ENCODE measurements around the gene PGRMC2.

PGRMC2 gene

GRCh38 chr4:128320656-128321055 is 33.0 kb upstream of the PGRMC2 start:
- Histone ChIP-seq H3K36me3 (ENCODE audit: control insufficient read depth in 2 of 2, insufficient read depth in 2 of 2, low read length in 2 of 2) (peaks cover 0 to 2% of the 10 kb centered on the region in 2 donors), H3K27me3 (ENCODE audit: control insufficient read depth in 1 of 2, insufficient read depth in 2 of 2, low read length in 2 of 2) (no peaks in the 10 kb centered on the region), H3K27ac (ENCODE audit: low read length) (no peak overlapping the region), H3K9me3 (ENCODE audit: control insufficient read depth in 2 of 2, low read length in 2 of 2) (no peaks in the 10 kb centered on the region), H3K4me1 (ENCODE audit: control insufficient read depth, insufficient read depth, low read length) (no peaks in the 10 kb centered on the region), H3K9ac (ENCODE audit: low read length in 2 of 2) (no peak overlapping the region), H3K4me3 (ENCODE audit: low read length in 2 of 2) (no peak overlapping the region)

GRCh38 chr4:128315756-128316520 is 28.3 kb upstream of the PGRMC2 start:
- Histone ChIP-seq H3K9me3 (ENCODE audit: control insufficient read depth in 2 of 2, low read length in 2 of 2) (no peaks in the 10 kb centered on the region), H3K27ac (ENCODE audit: low read length) (no peak overlapping the region), H3K36me3 (ENCODE audit: control insufficient read depth in 2 of 2, insufficient read depth in 2 of 2, low read length in 2 of 2) (no peaks in the 10 kb centered on the region), H3K27me3 (ENCODE audit: control insufficient read depth in 1 of 2, insufficient read depth in 2 of 2, low read length in 2 of 2) (no peaks in the 10 kb centered on the region), H3K4me1 (ENCODE audit: control insufficient read depth, insufficient read depth, low read length) (no peaks in the 10 kb centered on the region), H3K9ac (ENCODE audit: low read length in 2 of 2) (no peak overlapping the region), H3K4me3 (ENCODE audit: low read length in 2 of 2) (no peak overlapping the region)

- H3K27me3 ChIP-seq (ENCODE audit: control insufficient read depth in 1 of 2, insufficient read depth in 2 of 2, low read length in 2 of 2) = no peaks in the 10 kb centered on the region
- no peaks in the 10 kb centered on the region for H3K4me1 ChIP-seq (ENCODE audit: control insufficient read depth, insufficient read depth, low read length)
Observed at GRCh38 chr4:128311659-128312403, 24.2 kb upstream of the PGRMC2 start.

GRCh38 chr4:128310266-128310697 is 22.7 kb upstream of the PGRMC2 start:
- Histone ChIP-seq H3K9me3 (ENCODE audit: control insufficient read depth in 2 of 2, low read length in 2 of 2) (no peaks in the 10 kb centered on the region), H3K36me3 (ENCODE audit: control insufficient read depth in 2 of 2, insufficient read depth in 2 of 2, low read length in 2 of 2) (no peaks in the 10 kb centered on the region), H3K27ac (ENCODE audit: low read length) (no peak overlapping the region), H3K9ac (ENCODE audit: low read length in 2 of 2) (no peak overlapping the region), H3K27me3 (ENCODE audit: control insufficient read depth in 1 of 2, insufficient read depth in 2 of 2, low read length in 2 of 2) (no peaks in the 10 kb centered on the region), H3K4me3 (ENCODE audit: low read length in 2 of 2) (no peak overlapping the region), H3K4me1 (ENCODE audit: control insufficient read depth, insufficient read depth, low read length) (no peaks in the 10 kb centered on the region)

More at GRCh38 chr4:128311659-128312403, 24.2 kb upstream of the PGRMC2 start:
- Histone ChIP-seq H3K36me3 (ENCODE audit: control insufficient read depth in 2 of 2, insufficient read depth in 2 of 2, low read length in 2 of 2) (no peaks in the 10 kb centered on the region), H3K4me3 (ENCODE audit: low read length in 2 of 2) (no peak overlapping the region), H3K9me3 (ENCODE audit: control insufficient read depth in 2 of 2, low read length in 2 of 2) (no peaks in the 10 kb centered on the region), H3K9ac (ENCODE audit: low read length in 2 of 2) (no peak overlapping the region), H3K27ac (ENCODE audit: low read length) (no peak overlapping the region)

GRCh38 chr4:128309585-128309984 is 22.0 kb upstream of the PGRMC2 start:
- H3K4me1 ChIP-seq (ENCODE audit: control insufficient read depth, insufficient read depth, low read length) = no peaks in the 10 kb centered on the region
- no peak overlapping the region for H3K27ac ChIP-seq (ENCODE audit: low read length)
- no peak overlapping the region for H3K9ac ChIP-seq (ENCODE audit: low read length in 2 of 2)
- H3K9me3 ChIP-seq (ENCODE audit: control insufficient read depth in 2 of 2, low read length in 2 of 2) = no peaks in the 10 kb centered on the region
- H3K36me3 ChIP-seq (ENCODE audit: control insufficient read depth in 2 of 2, insufficient read depth in 2 of 2, low read length in 2 of 2) = peaks cover 0 to 3% of the 10 kb centered on the region in 2 donors
- H3K27me3 ChIP-seq (ENCODE audit: control insufficient read depth in 1 of 2, insufficient read depth in 2 of 2, low read length in 2 of 2) = no peaks in the 10 kb centered on the region
- no peak overlapping the region for H3K4me3 ChIP-seq (ENCODE audit: low read length in 2 of 2)

GRCh38 chr4:128308986-128309385 is 21.4 kb upstream of the PGRMC2 start:
- Histone ChIP-seq H3K9ac (ENCODE audit: low read length in 2 of 2) (no peak overlapping the region), H3K4me3 (ENCODE audit: low read length in 2 of 2) (no peak overlapping the region), H3K4me1 (ENCODE audit: control insufficient read depth, insufficient read depth, low read length) (no peaks in the 10 kb centered on the region), H3K27ac (ENCODE audit: low read length) (no peak overlapping the region), H3K36me3 (ENCODE audit: control insufficient read depth in 2 of 2, insufficient read depth in 2 of 2, low read length in 2 of 2) (peaks cover 0 to 3% of the 10 kb centered on the region in 2 donors), H3K9me3 (ENCODE audit: control insufficient read depth in 2 of 2, low read length in 2 of 2) (no peaks in the 10 kb centered on the region), H3K27me3 (ENCODE audit: control insufficient read depth in 1 of 2, insufficient read depth in 2 of 2, low read length in 2 of 2) (no peaks in the 10 kb centered on the region)

GRCh38 chr4:128307123-128307571 is 19.5 kb upstream of the PGRMC2 start:
- H3K9me3 ChIP-seq (ENCODE audit: control insufficient read depth in 2 of 2, low read length in 2 of 2) = no peaks in the 10 kb centered on the region
- no peaks in the 10 kb centered on the region for H3K27me3 ChIP-seq (ENCODE audit: control insufficient read depth in 1 of 2, insufficient read depth in 2 of 2, low read length in 2 of 2)
- no peak overlapping the region for H3K27ac ChIP-seq (ENCODE audit: low read length)
- H3K4me1 ChIP-seq (ENCODE audit: control insufficient read depth, insufficient read depth, low read length) = no peaks in the 10 kb centered on the region
- H3K4me3 ChIP-seq (ENCODE audit: low read length in 2 of 2) = no peak overlapping the region
- H3K9ac ChIP-seq (ENCODE audit: low read length in 2 of 2) = no peak overlapping the region
- H3K36me3 ChIP-seq (ENCODE audit: control insufficient read depth in 2 of 2, insufficient read depth in 2 of 2, low read length in 2 of 2) = peaks cover 0 to 3% of the 10 kb centered on the region in 2 donors

GRCh38 chr4:128305942-128306341 is 18.3 kb upstream of the PGRMC2 start:
- Histone ChIP-seq H3K4me1 (ENCODE audit: control insufficient read depth, insufficient read depth, low read length) (no peaks in the 10 kb centered on the region), H3K27ac (ENCODE audit: low read length) (no peak overlapping the region), H3K27me3 (ENCODE audit: control insufficient read depth in 1 of 2, insufficient read depth in 2 of 2, low read length in 2 of 2) (no peaks in the 10 kb centered on the region), H3K36me3 (ENCODE audit: control insufficient read depth in 2 of 2, insufficient read depth in 2 of 2, low read length in 2 of 2) (peaks cover 0 to 3% of the 10 kb centered on the region in 2 donors), H3K4me3 (ENCODE audit: low read length in 2 of 2) (no peak overlapping the region), H3K9ac (ENCODE audit: low read length in 2 of 2) (no peak overlapping the region), H3K9me3 (ENCODE audit: control insufficient read depth in 2 of 2, low read length in 2 of 2) (no peaks in the 10 kb centered on the region)

- H3K9ac ChIP-seq (ENCODE audit: low read length in 2 of 2) = no peak overlapping the region
- H3K9me3 ChIP-seq (ENCODE audit: control insufficient read depth in 2 of 2, low read length in 2 of 2) = no peaks in the 10 kb centered on the region
- peaks cover 0 to 3% of the 10 kb centered on the region in 2 donors for H3K36me3 ChIP-seq (ENCODE audit: control insufficient read depth in 2 of 2, insufficient read depth in 2 of 2, low read length in 2 of 2)
- no peak overlapping the region for H3K27ac ChIP-seq (ENCODE audit: low read length)
- H3K4me1 ChIP-seq (ENCODE audit: control insufficient read depth, insufficient read depth, low read length) = no peaks in the 10 kb centered on the region
- H3K4me3 ChIP-seq (ENCODE audit: low read length in 2 of 2) = no peak overlapping the region
- no peaks in the 10 kb centered on the region for H3K27me3 ChIP-seq (ENCODE audit: control insufficient read depth in 1 of 2, insufficient read depth in 2 of 2, low read length in 2 of 2)
Observed at GRCh38 chr4:128303986-128304385, 16.4 kb upstream of the PGRMC2 start.

- Histone ChIP-seq H3K36me3 (ENCODE audit: control insufficient read depth in 2 of 2, insufficient read depth in 2 of 2, low read length in 2 of 2) (peaks cover 0 to 3% of the 10 kb centered on the region in 2 donors), H3K4me3 (ENCODE audit: low read length in 2 of 2) (no peak overlapping the region), H3K9ac (ENCODE audit: low read length in 2 of 2) (no peak overlapping the region), H3K4me1 (ENCODE audit: control insufficient read depth, insufficient read depth, low read length) (no peaks in the 10 kb centered on the region), H3K9me3 (ENCODE audit: control insufficient read depth in 2 of 2, low read length in 2 of 2) (no peaks in the 10 kb centered on the region), H3K27me3 (ENCODE audit: control insufficient read depth in 1 of 2, insufficient read depth in 2 of 2, low read length in 2 of 2) (no peaks in the 10 kb centered on the region), H3K27ac (ENCODE audit: low read length) (no peak overlapping the region)
Observed at GRCh38 chr4:128303405-128303785, 15.8 kb upstream of the PGRMC2 start.

GRCh38 chr4:128301979-128302378 is 14.4 kb upstream of the PGRMC2 start:
- H3K4me3 ChIP-seq (ENCODE audit: low read length in 2 of 2) = no peak overlapping the region
- H3K4me1 ChIP-seq (ENCODE audit: control insufficient read depth, insufficient read depth, low read length) = no peaks in the 10 kb centered on the region
- no peaks in the 10 kb centered on the region for H3K27me3 ChIP-seq (ENCODE audit: control insufficient read depth in 1 of 2, insufficient read depth in 2 of 2, low read length in 2 of 2)
- no peaks in the 10 kb centered on the region for H3K9me3 ChIP-seq (ENCODE audit: control insufficient read depth in 2 of 2, low read length in 2 of 2)
- H3K9ac ChIP-seq (ENCODE audit: low read length in 2 of 2) = no peak overlapping the region
- H3K36me3 ChIP-seq (ENCODE audit: control insufficient read depth in 2 of 2, insufficient read depth in 2 of 2, low read length in 2 of 2) = peaks cover 0 to 3% of the 10 kb centered on the region in 2 donors
- H3K27ac ChIP-seq (ENCODE audit: low read length) = no peak overlapping the region

Measured in stomach smooth muscle (tissue), 2 donors.